MCF 10A (cell line): ENCODE measurements around the gene PUSL1. TPM values are rescaled to one million over a fixed set of nuclear protein-coding genes. Genes with fewer than 3 reads are reported as not detected.
A peak's percentile ranks its signal among the peaks of the same experiment; 100 is the strongest.

Experiments used
- BruUV-seq: library from RNA; stranded (reverse); fragments of 400-500 nt; replicated peaks from 2 replicates; lab custom pipeline; 2021; lab: Mats Ljungman, UMichigan
- CTCF ChIA-PET: fragments of 300-600 bp; sonication (Branson Sonifier 250); formaldehyde crosslinking; extraction: SDS; loops from one replicate; lab custom pipeline; 2021; ENCODE audit warnings: antibody characterized with exemption, inconsistent platforms; lab: Yijun Ruan, JAX
- POLR2A ChIA-PET: fragments of 300-600, 350-650 bp; sonication (Branson Sonifier 250); formaldehyde crosslinking; extraction: SDS; loops from one replicate; lab custom pipeline; 2020; ENCODE audit warnings: antibody characterized with exemption, inconsistent platforms; lab: Yijun Ruan, JAX
- DNase-seq: peaks from one replicate; pipeline ENCODE4 v3.0.0-alpha.2; 2018; ENCODE audit not compliant: unreplicated experiment
- H3K27ac Mint-ChIP-seq: one replicate; pipeline ENCODE4 v1.8.0; 2022; ENCODE audit warnings: mild to moderate bottlenecking, low read depth, mixed read lengths; ENCODE audit not compliant: unreplicated experiment
- H3K27me3 Mint-ChIP-seq: one replicate; pipeline ENCODE4 v1.8.0; 2022; ENCODE audit warnings: mixed read lengths; ENCODE audit not compliant: insufficient read depth, unreplicated experiment
- H3K36me3 Mint-ChIP-seq: one replicate; pipeline ENCODE4 v1.8.0; 2022; ENCODE audit warnings: mild to moderate bottlenecking, moderate library complexity, mixed read lengths; ENCODE audit not compliant: insufficient read depth, unreplicated experiment
- H3K4me1 Mint-ChIP-seq: one replicate; pipeline ENCODE4 v1.8.0; 2022; ENCODE audit warnings: mixed read lengths; ENCODE audit not compliant: insufficient read depth, unreplicated experiment
- H3K4me3 Mint-ChIP-seq: one replicate; pipeline ENCODE4 v1.8.0; 2022; ENCODE audit warnings: mild to moderate bottlenecking, moderate library complexity, mixed read lengths; ENCODE audit not compliant: unreplicated experiment
- H3K9me3 Mint-ChIP-seq: one replicate; pipeline ENCODE4 v1.8.0; 2022; ENCODE audit warnings: mixed read lengths; ENCODE audit not compliant: unreplicated experiment
- CTCF ChIP-seq: fragments of 200-600 bp; IDR thresholded peaks from one replicate; pipeline ENCODE4 v1.8.0; 2022; ENCODE audit warnings: antibody characterized with exemption, mild to moderate bottlenecking; ENCODE audit not compliant: unreplicated experiment
- intact Hi-C: fragments of 100-400 bp; cut with micrococcal nuclease; formaldehyde crosslinking; loops from 2 replicates; pipeline ENCODE4 v1.14.1; 2022
- total RNA-seq: library from RNA; stranded (reverse); gene quantifications from 2 replicates; pipeline ENCODE4 v1.2.3, GENCODE V29; 2022

Gene PUSL1
- total RNA-seq, 1 experiment from 2014 or later = 27.4 TPM

- Mint-ChIP-seq H3K27ac (no peak overlapping the region), H3K36me3 (peaks cover 62% of the 10 kb centered on the region), H3K9me3 (no peaks in the 10 kb centered on the region), H3K27me3 (no peaks in the 10 kb centered on the region), H3K4me3 (no peak overlapping the region), H3K4me1 (peaks cover 4% of the 10 kb centered on the region)
- no peak for TF ChIP-seq CTCF
- ChIA-PET POLR2A (interaction anchor here (0.6 to 1.9 kb wide), 4 partner anchors 11 to 580 kb away, joined by 3 to 5 read pairs (median 3); no protein-coding TSS in a partner anchor), CTCF (no interaction called here)
- no peak for DNase-seq
- TSS peak; percentile 55 for BruUV-seq
- intact Hi-C loops = no loop called here
These were observed 3.0 kb downstream of the PUSL1 start for GRCh38 chr1:1311107-1312104.

- peaks cover 5% of the 10 kb centered on the region for H3K4me1 Mint-ChIP-seq
- H3K4me3 Mint-ChIP-seq = no peak overlapping the region
- H3K9me3 Mint-ChIP-seq = no peaks in the 10 kb centered on the region
- no TSS peak for BruUV-seq
- POLR2A ChIA-PET = interaction anchor here (0.7 kb wide), 1 partner anchor 530 kb away, joined by 3 read pairs; no protein-coding TSS in a partner anchor
- no peak for TF ChIP-seq CTCF
- no peak for DNase-seq
- CTCF ChIA-PET = interaction anchor here (0.7 kb wide), 2 partner anchors 193 to 263 kb away, joined by 4 to 5 read pairs; no protein-coding TSS in a partner anchor
- peaks cover 70% of the 10 kb centered on the region for H3K36me3 Mint-ChIP-seq
- no peak overlapping the region for H3K27ac Mint-ChIP-seq
- intact Hi-C loops = no loop called here
- no peaks in the 10 kb centered on the region for H3K27me3 Mint-ChIP-seq
These were observed 4.3 kb downstream of the PUSL1 start for GRCh38 chr1:1312450-1313314.

- intact Hi-C loops = no loop called here
- H3K4me3 Mint-ChIP-seq = no peak overlapping the region
- no peaks in the 10 kb centered on the region for H3K9me3 Mint-ChIP-seq
- ChIA-PET CTCF (interaction anchor here (0.7 to 1.5 kb wide), 3 partner anchors 88 to 264 kb away, joined by 3 to 5 read pairs (median 4); no protein-coding TSS in a partner anchor), POLR2A (no interaction called here)
- no peak for DNase-seq
- no peak for TF ChIP-seq CTCF
- peaks cover 5% of the 10 kb centered on the region for H3K4me1 Mint-ChIP-seq
- no peaks in the 10 kb centered on the region for H3K27me3 Mint-ChIP-seq
- peaks cover 80% of the 10 kb centered on the region for H3K36me3 Mint-ChIP-seq
- no TSS peak for BruUV-seq
- no peak overlapping the region for H3K27ac Mint-ChIP-seq
These were observed 5.3 kb downstream of the PUSL1 start for GRCh38 chr1:1313500-1314236.
